HCT116 (cell line): ENCODE data around the gene KSR2. TPM values are rescaled to one million over a fixed set of nuclear protein-coding genes. Genes with fewer than 3 reads are reported as not detected.

Experiments
- ATAC-seq: fragments of 200-7000 bp; cut with Tn5 transposase; 2 replicates; pipeline ENCODE4 v1.9.1; 2020; ENCODE audit warnings: mild to moderate bottlenecking, moderate library complexity
- BruUV-seq: library from RNA; stranded (reverse); fragments of 400-500 nt; replicated peaks from 2 replicates; lab custom pipeline; 2021; lab: Mats Ljungman, UMichigan
- CTCF ChIA-PET: fragments of 300-600 bp; sonication (Branson Sonifier 250); formaldehyde crosslinking; loops from one replicate; lab custom pipeline; 2021; ENCODE audit warnings: antibody characterized with exemption; lab: Charles Lee
- POLR2A ChIA-PET: fragments of 300-600, 350-600 bp; sonication (Branson Sonifier 250); formaldehyde crosslinking; loops from one replicate; lab custom pipeline; 2021; ENCODE audit warnings: antibody characterized with exemption; lab: Charles Lee
- RAD21 ChIA-PET, 2 experiments: fragments of 300-600 bp; sonication (Branson Sonifier 250); formaldehyde crosslinking; loops; one replicate each; lab custom pipeline; 2023; ENCODE audit warnings: low total read pairs in 2 of 2; ENCODE audit not compliant: uncharacterized antibody in 2 of 2, unreplicated experiment in 2 of 2, low non-redundant PET in 1 of 2; lab: Charles Lee
- DNase-seq: peaks from one replicate; pipeline ENCODE4 v3.0.0-alpha.2; 2010; ENCODE audit warnings: low read depth, low spot score
- H2AFZ ChIP-seq: fragments of 200-600 bp; shearing (Covaris generic), sonication (generic); 2 replicates; pipeline ENCODE4 v1.6.1; 2017; ENCODE audit warnings: low read depth, mixed run types, mixed read lengths, antibody characterized with exemption, low read length; ENCODE audit not compliant: poor library complexity, severe bottlenecking
- H3K27ac ChIP-seq: 2 replicates; pipeline ENCODE4 v1.5.1; 2012; ENCODE audit warnings: low read depth, low read length
- H3K27me3 ChIP-seq: fragments of 200-600 bp; sonication (generic); 2 replicates; pipeline ENCODE4 v1.6.1; 2016; ENCODE audit warnings: mixed run types, low read length, mixed read lengths; ENCODE audit not compliant: insufficient read depth
- H3K36me3 ChIP-seq, 2 experiments: fragments of 200-500 bp in 1 of 2; fragments of 200-600 bp in 1 of 2; sonication (Bioruptor generic) in 1 of 2; sonication (generic) in 1 of 2; 2 replicates each; pipeline versions ENCODE4 v1.5.1 to v1.6.1; 2014 to 2016; ENCODE audit warnings: low read length in 2 of 2, inconsistent platforms in 1 of 2, mixed read lengths in 1 of 2, mixed run types in 1 of 2; ENCODE audit not compliant: insufficient read depth in 2 of 2, control insufficient read depth in 1 of 2
- H3K4me1 ChIP-seq, 2 experiments: fragments of 200-600 bp in 1 of 2; sonication (generic) in 1 of 2; 2 replicates each; pipeline versions ENCODE4 v1.5.1 to v1.6.1; 2012 to 2017; ENCODE audit warnings: low read length in 2 of 2, inconsistent platforms in 1 of 2, mild to moderate bottlenecking in 1 of 2, mixed read lengths in 1 of 2, mixed run types in 1 of 2, moderate library complexity in 1 of 2; ENCODE audit not compliant: insufficient read depth in 2 of 2, control insufficient read depth in 1 of 2
- H3K4me2 ChIP-seq: fragments of 200-600 bp; sonication (generic); 2 replicates; pipeline ENCODE4 v1.6.1; 2017; ENCODE audit warnings: mixed run types, low read length, mixed read lengths
- H3K4me3 ChIP-seq, 2 experiments: fragments of 200-600 bp in 1 of 2; sonication (generic) in 1 of 2; replicated peaks in 1 of 2; 2 replicates each; pipeline ENCODE4 v1.5.1; 2011 to 2016; ENCODE audit warnings: low read length in 2 of 2, control low read depth in 1 of 2, low read depth in 1 of 2, mild to moderate bottlenecking in 1 of 2, mixed read lengths in 1 of 2, mixed run types in 1 of 2
- H3K79me2 ChIP-seq: fragments of 200-600 bp; sonication (generic); 2 replicates; pipeline ENCODE4 v1.6.1; 2017; ENCODE audit warnings: mild to moderate bottlenecking, mixed run types, low read length, moderate library complexity, mixed read lengths; ENCODE audit not compliant: insufficient read depth
- H3K9ac ChIP-seq: fragments of 200-600 bp; sonication (generic); 2 replicates; pipeline ENCODE4 v1.6.1; 2016; ENCODE audit warnings: low read length, mixed read lengths
- H3K9me2 ChIP-seq: fragments of 200-600 bp; sonication (generic), shearing (Covaris generic); 2 replicates; pipeline ENCODE4 v1.6.1; 2017; ENCODE audit warnings: mixed run types, mild to moderate bottlenecking, moderate library complexity; ENCODE audit not compliant: insufficient read depth
- H3K9me3 ChIP-seq, 2 experiments: fragments of 200-500 bp in 1 of 2; fragments of 200-600 bp in 1 of 2; sonication (Bioruptor generic) in 1 of 2; sonication (generic) in 1 of 2; 2 replicates each; pipeline ENCODE4 v1.6.1; 2014 to 2017; ENCODE audit warnings: low read length in 2 of 2, mixed read lengths in 2 of 2, inconsistent platforms in 1 of 2, low read depth in 1 of 2, mild to moderate bottlenecking in 1 of 2, mixed run types in 1 of 2, moderate library complexity in 1 of 2; ENCODE audit not compliant: control insufficient read depth in 1 of 2, insufficient read depth in 1 of 2
- H4K20me1 ChIP-seq: fragments of 200-600 bp; sonication (generic), shearing (Covaris generic); 2 replicates; pipeline ENCODE4 v1.6.1; 2017; ENCODE audit warnings: mixed run types, mild to moderate bottlenecking, moderate library complexity; ENCODE audit not compliant: insufficient read depth
- CTCF ChIP-seq, 3 experiments: fragments of 200-600 bp in 1 of 3; sonication (generic) in 1 of 3; IDR thresholded peaks in 2 of 3; conservative IDR thresholded peaks in 1 of 3; 2 replicates each; pipeline ENCODE4 v1.5.1; 2012 to 2017; ENCODE audit warnings: low read depth in 2 of 3, low read length in 2 of 3, antibody characterized with exemption in 1 of 3, borderline replicate concordance in 1 of 3, control low read depth in 1 of 3, mild to moderate bottlenecking in 1 of 3, mixed read lengths in 1 of 3, mixed run types in 1 of 3, moderate library complexity in 1 of 3; ENCODE audit not compliant: insufficient read depth in 1 of 3
- POLR2AphosphoS5 ChIP-seq: IDR thresholded peaks from 2 replicates; pipeline ENCODE4 v1.6.1; 2011; ENCODE audit warnings: mild to moderate bottlenecking, low read depth, low read length, moderate library complexity
- RAD21 ChIP-seq: IDR thresholded peaks from 2 replicates; pipeline ENCODE4 v1.6.1; 2012; ENCODE audit warnings: low read depth, mild to moderate bottlenecking
- ZBTB33 ChIP-seq: IDR thresholded peaks from 2 replicates; pipeline ENCODE4 v1.6.1; 2011; ENCODE audit warnings: mild to moderate bottlenecking, low read length, moderate library complexity; ENCODE audit not compliant: insufficient replicate concordance; ENCODE audit errors: extremely low read depth
- intact Hi-C: fragments of 100-400 bp; cut with micrococcal nuclease; formaldehyde crosslinking; loops from 2 replicates; pipeline ENCODE4 v1.10.0; 2022
- total RNA-seq: library from RNA; stranded (reverse); gene quantifications from one replicate; pipeline ENCODE4 v1.2.1, GENCODE V29; 2021; ENCODE audit not compliant: unreplicated experiment

Gene KSR2
- total RNA-seq, 1 experiment from 2014 or later: 10.1 TPM

GRCh38 chr12:117514016-117514415 lies 454.8 kb downstream of the KSR2 start:
- intact Hi-C loops: no loop called here
- DNase-seq (no peak), ATAC-seq (no peak)
- Histone ChIP-seq H3K9me3 (no peaks in the 10 kb centered on the region), H3K4me3 (no peak overlapping the region), H3K4me1 (no peaks in the 10 kb centered on the region), H3K27me3 (no peaks in the 10 kb centered on the region), H3K9ac (no peak overlapping the region), H2AFZ (no peak overlapping the region), H3K27ac (no peak overlapping the region), H3K36me3 (no peaks in the 10 kb centered on the region), H4K20me1 (no peaks in the 10 kb centered on the region), H3K9me2 (no peaks in the 10 kb centered on the region), H3K79me2 (no peaks in the 10 kb centered on the region), H3K4me2 (no peak overlapping the region)
- POLR2A ChIA-PET: no interaction called here
- CTCF ChIA-PET: no interaction called here
- no peak for TF ChIP-seq CTCF (IDR thresholded peaks at IDR 0.05 in 2 of 3, conservative IDR thresholded peaks at IDR 0.05 in 1 of 3; ENCODE audit: borderline replicate concordance in 1 of 3, insufficient read depth in 1 of 3, low read depth in 2 of 3, low read length in 2 of 3)
- RAD21 ChIA-PET: no interaction called here
- no TSS peak for BruUV-seq

- no peaks in the 10 kb centered on the region for H3K27me3 ChIP-seq
- no peak overlapping the region for H3K4me2 ChIP-seq
- DNase-seq (no peak), ATAC-seq (no peak)
- H3K4me1 ChIP-seq: no peaks in the 10 kb centered on the region
- H3K27ac ChIP-seq: no peak overlapping the region
- H3K9ac ChIP-seq: no peak overlapping the region
- no peaks in the 10 kb centered on the region for H3K9me2 ChIP-seq
- RAD21 ChIA-PET: no interaction called here
- no peaks in the 10 kb centered on the region for H3K9me3 ChIP-seq
- no TSS peak for BruUV-seq
- no peak overlapping the region for H3K4me3 ChIP-seq
- no peaks in the 10 kb centered on the region for H4K20me1 ChIP-seq
- intact Hi-C loops: no loop called here
- CTCF ChIA-PET: no interaction called here
- no peaks in the 10 kb centered on the region for H3K36me3 ChIP-seq
- no peak for TF ChIP-seq RAD21
- no peak for TF ChIP-seq POLR2AphosphoS5
- no peak for TF ChIP-seq ZBTB33
- no peak overlapping the region for H2AFZ ChIP-seq
- POLR2A ChIA-PET: no interaction called here
- H3K79me2 ChIP-seq: no peaks in the 10 kb centered on the region
These were observed 455.4 kb downstream of the KSR2 start for GRCh38 chr12:117513353-117513752.
